Measurements from ENCODE around the gene LRMDA.

- TF ChIP-seq RAD21 (IDR thresholded peaks at IDR 0.05; ENCODE audit: low read depth) (no peak), REST (IDR thresholded peaks at IDR 0.05; ENCODE audit: low read depth) (no peak), CREB1 (IDR thresholded peaks at IDR 0.05; ENCODE audit: low read depth) (no peak), EP300 (IDR thresholded peaks at IDR 0.05; ENCODE audit: borderline replicate concordance) (no peak), YY1 (IDR thresholded peaks at IDR 0.05; ENCODE audit: low read depth) (no peak), TCF12 (IDR thresholded peaks at IDR 0.05; ENCODE audit: low read depth) (no peak), NFIC (IDR thresholded peaks at IDR 0.05) (no peak), EGR1 (IDR thresholded peaks at IDR 0.05) (no peak), MAX (IDR thresholded peaks at IDR 0.05) (no peak), CEBPB (IDR thresholded peaks at IDR 0.05) (no peak), TAF1 (IDR thresholded peaks at IDR 0.05; ENCODE audit: low read depth) (no peak), TEAD4 (IDR thresholded peaks at IDR 0.05) (no peak)
Observed at GRCh38 chr10:75937823-75938222, 506.4 kb downstream of the LRMDA start.

Measured in Ishikawa (cell line).